Measurements from ENCODE around the gene ZNF511.

DNA sequence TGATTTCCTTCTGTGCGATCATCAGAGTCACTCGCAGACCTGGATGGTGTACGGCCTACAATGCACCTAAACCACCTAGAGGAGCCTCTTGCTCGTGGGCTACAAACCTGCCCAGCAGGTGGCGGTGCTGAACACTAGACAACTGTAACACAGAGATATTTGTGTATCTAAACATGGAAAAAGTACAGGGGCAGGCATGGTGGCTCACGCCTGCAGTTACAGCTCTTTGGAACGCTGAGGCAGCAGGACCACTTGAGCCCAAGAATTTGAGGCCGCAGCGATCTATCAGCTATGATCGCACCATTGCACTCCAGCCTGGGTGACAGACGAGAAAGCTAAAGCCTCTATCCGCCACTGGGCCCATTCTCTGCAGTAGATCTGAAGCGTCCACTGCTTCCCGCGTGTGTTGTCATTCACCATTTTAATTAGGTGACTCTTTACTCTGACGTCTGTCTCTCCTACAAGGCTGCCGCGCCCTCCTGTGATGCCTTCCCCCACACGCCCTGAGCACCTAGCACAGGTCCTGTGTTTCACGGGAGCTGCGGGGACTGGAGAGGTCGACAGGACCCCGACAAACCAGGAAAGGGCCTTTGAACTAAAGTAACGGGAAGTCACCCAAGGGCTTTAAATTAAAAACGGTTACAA, 816 bp upstream of the ZNF511 start:
- TF ChIP-seq, protein P1, sequence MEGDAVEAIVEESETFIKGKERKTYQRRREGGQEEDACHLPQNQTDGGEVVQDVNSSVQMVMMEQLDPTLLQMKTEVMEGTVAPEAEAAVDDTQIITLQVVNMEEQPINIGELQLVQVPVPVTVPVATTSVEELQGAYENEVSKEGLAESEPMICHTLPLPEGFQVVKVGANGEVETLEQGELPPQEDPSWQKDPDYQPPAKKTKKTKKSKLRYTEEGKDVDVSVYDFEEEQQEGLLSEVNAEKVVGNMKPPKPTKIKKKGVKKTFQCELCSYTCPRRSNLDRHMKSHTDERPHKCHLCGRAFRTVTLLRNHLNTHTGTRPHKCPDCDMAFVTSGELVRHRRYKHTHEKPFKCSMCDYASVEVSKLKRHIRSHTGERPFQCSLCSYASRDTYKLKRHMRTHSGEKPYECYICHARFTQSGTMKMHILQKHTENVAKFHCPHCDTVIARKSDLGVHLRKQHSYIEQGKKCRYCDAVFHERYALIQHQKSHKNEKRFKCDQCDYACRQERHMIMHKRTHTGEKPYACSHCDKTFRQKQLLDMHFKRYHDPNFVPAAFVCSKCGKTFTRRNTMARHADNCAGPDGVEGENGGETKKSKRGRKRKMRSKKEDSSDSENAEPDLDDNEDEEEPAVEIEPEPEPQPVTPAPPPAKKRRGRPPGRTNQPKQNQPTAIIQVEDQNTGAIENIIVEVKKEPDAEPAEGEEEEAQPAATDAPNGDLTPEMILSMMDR (IDR thresholded peaks at IDR 0.05; ENCODE audit: insufficient read depth, low read length, poor library complexity, severe bottlenecking), result peak; percentile 4
- TF ChIP-seq EZH2phosphoT487 (conservative IDR thresholded peaks at IDR 0.05; ENCODE audit: low read length), result no peak

Data from SU-DHL-6 (cell line).